ENCODE measurements around the gene ACE2.

ACE2 gene

GRCh38 chrX:15574017-15574416, 26.7 kb downstream of the ACE2 start:
- DNase-seq, result no peak

DNA sequence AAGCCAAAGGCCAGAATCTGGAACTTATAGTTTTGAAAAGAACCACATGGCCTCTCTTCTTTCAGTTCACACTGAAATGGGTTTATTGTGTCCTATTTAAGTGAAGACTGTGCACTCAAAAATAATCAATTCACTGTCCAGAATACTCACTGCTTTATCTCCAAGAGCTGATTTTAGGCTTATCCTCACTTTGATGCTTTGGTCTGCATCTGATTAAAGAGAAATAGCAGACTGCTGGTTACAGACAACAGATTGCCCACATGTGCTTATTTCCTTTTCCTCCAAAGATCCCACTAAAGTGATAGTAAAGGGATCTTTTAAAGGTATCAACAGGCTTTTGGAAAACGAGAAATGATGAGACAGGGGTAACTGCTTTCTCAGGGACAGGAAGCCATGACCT, 30.6 kb downstream of the ACE2 start:
- no peak for DNase-seq

- no peak for DNase-seq
These were observed 32.7 kb downstream of the ACE2 start for GRCh38 chrX:15567886-15568616.

GRCh38 chrX:15567267-15567666, 33.5 kb downstream of the ACE2 start:
- DNase-seq, result no peak

- no peak for DNase-seq
These were observed 34.5 kb downstream of the ACE2 start for GRCh38 chrX:15566244-15566643.

- DNase-seq, result peak in 1 of 5 donors; percentile 37
These were observed 35.7 kb downstream of the ACE2 start for GRCh38 chrX:15564981-15565579.

- no peak for DNase-seq
These were observed 37.7 kb downstream of the ACE2 start for GRCh38 chrX:15563056-15563455.

- no peak for DNase-seq
These were observed 39.8 kb downstream of the ACE2 start for GRCh38 chrX:15560924-15561323.

GRCh38 chrX:15559227-15559626, 41.5 kb downstream of the ACE2 start:
- no peak for DNase-seq

GRCh38 chrX:15549189-15550012, 51.4 kb downstream of the ACE2 start:
- no peak for DNase-seq

DNA sequence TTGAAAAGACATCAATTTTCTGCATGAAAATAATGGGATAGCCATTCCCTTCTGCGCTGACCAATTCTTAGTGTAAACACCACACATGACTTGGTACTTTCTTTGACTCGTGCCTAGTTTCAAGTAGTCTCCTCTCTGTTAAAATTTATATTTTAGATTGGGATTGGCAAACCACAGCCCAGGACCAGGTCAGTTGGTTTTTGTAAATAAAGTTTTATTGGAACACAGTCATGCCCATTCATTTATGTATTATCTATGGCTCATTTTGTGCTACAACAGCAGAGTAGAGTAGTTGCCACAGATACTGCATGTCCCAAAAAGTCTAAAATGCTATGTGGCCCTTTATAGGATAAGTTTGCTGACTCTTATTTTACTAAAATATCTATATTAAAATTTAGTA, 53.4 kb downstream of the ACE2 start:
- DNase-seq, result no peak

DNA sequence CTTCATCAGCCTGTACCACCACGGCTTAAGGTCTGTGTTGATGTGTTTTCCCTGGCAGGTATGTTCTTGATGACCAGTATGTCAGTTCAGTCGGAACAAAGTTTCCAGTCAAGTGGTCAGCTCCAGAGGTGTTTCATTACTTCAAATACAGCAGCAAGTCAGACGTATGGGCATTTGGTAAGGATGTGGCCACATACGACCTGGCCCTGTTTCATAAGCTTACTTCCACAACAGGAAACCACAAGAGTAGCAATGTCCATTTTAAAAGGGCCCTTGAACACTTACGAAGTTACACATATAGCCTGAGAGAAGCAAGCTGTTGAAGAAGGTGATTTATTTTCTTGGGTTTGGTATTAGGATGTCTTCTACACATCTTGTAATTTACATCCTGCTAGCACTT, 54.0 kb downstream of the ACE2 start:
- DNase-seq, result no peak

- DNase-seq, result no peak
These were observed 70.4 kb downstream of the ACE2 start for GRCh38 chrX:15530318-15530717.

DNA sequence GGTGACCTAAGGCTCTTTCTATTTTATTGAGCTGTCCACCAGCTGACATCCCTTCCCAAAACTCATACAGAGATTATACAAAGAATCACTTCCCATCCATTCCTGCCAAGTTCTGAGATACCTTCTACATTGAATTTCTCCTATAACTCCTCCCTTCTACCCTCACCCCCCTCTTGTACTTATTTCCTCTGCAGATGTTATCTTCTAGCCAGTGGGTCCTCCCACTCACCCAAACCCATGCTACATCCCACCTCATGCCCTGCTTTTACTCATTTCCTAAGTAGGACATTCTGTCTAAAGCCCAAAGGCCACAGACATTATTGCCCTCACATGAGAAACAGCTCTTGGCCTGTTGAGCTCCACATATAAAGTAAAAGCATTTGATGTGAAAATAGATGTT, 71.6 kb downstream of the ACE2 start:
- no peak for DNase-seq

GRCh38 chrX:15525664-15526416, 74.9 kb downstream of the ACE2 start:
- no peak for DNase-seq

GRCh38 chrX:15524417-15524816, 76.3 kb downstream of the ACE2 start:
- no peak for DNase-seq

DNA sequence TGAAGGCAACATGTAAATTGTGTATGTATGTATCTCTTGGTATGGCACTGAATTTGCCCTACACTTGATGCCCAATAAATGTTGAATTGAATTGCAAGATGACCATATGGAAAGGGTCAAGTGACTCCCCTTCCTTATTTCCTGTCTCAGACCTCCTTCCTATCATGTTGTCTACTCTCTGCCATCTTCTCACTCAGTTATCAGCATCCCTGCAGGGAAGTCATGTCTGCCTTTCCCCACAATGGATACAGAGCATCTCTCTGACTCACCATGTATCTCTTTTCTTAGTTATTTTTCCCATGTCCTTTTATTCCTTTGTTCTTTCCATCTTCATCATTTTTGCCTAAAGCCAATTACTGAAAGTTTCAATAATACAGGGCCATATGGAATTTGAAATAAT, 77.7 kb downstream of the ACE2 start:
- DNase-seq, result no peak

DNA sequence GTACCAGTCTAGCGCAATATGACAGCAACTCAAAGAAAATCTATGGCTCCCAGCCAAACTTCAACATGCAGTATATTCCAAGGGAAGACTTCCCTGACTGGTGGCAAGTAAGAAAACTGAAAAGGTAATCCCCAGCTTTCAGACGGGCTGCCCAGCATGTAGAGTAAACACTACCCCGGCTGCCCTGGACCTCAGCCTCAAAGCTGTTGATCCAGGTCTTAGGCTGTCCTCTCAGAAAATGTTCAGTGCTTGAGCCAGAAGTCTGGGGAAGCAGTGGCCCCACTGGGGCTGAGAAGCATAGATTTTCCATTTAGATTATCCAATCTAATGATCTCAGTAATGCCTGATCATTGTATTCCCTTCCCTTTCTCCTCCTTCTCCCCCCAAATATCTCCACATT, 78.3 kb downstream of the ACE2 start:
- no peak for DNase-seq

DNA sequence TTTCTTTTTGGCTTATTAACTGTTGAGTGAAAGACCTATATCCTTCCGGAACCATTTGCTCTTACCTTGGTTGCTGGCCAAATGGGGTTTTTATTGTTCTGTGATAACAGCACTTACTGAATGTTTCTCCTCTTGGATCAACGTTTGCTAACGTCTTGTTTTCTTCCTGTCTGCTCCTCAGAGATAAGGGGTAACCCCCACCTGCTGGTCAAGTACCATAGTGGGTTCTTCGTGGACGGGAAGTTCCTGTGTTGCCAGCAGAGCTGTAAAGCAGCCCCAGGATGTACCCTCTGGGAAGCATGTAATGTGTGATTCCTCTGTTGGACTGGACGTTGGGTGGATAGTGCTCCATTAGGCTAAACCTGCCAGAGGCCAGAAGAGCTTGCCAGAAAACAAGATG, 84.8 kb downstream of the ACE2 start:
- DNase-seq, result no peak

DNA sequence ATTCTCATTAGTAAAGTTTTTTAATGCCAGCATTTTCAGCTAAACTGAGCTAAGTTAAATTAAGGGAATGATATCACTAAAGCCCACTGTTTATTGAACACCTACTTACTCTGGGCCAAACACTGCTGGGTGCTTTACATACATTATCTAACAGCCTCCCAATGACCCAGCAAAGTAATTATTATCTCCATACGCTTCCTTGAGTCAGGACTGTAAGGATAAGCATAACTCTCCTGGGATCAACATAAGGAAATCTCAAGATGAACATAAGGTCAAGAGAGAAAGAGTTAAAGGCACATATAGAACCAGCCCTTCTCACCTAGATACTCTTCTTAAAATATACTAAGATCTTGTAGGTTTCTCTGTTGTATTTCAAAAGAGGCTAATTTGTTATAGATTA, 86.5 kb downstream of the ACE2 start:
- no peak for DNase-seq

DNA sequence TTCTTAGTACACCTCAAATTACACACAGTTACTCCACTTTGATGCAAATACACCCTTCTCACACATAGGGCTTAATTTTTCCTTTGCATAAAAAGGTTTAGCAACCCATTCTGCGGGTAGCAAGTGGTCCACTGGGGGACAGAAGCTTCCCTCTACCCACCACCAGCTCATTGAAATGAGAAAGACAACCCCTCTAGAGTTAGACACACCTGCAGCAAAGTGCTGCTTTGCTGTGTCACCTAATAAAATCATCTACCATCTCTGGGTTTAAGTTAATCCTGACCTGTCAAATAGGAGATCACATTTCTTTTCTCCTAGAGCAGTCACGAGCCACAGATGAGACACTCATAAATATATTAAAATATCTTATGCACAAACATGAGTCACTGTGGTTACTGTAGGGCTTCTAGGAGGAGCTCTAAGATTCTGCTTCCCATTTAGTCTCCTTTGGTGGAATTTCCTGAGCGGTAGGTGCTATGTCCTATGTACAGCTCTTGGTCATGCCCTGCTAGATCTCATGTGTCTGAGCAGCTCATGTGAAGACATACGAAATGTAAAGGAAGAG, 88.3 kb downstream of the ACE2 start:
- DNase-seq, result no peak

DNA sequence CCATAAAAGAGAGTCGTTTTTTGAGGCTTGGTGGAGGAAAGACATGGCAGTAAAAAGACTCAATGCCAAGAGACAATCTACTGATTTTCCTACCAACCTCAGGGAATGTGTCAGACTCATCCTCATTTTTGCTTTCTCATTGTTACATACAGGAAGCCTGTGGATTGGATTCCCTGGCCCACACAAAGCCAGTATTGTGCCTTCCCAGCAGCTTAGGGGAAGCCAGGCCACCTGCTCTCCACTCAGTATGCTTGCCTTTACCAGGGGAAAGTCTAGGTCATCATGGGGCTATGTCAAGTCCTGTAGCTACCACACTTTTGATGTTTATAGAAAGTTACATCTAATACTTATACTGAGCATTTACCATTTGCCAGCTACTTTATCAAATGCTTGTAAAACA, 89.2 kb downstream of the ACE2 start:
- DNase-seq, result no peak

Measured in T-helper 1 cell (primary cell).